ENCODE measurements around the gene DECR2. TPM values are rescaled to one million over a fixed set of nuclear protein-coding genes. Genes with fewer than 3 reads are reported as not detected.
A peak's percentile ranks its signal among the peaks of the same experiment; 100 is the strongest.

The DECR2 gene
- total and polyA plus RNA-seq, 2 of the 13 experiments (the other 11 are each of a cell fraction or from before 2014, with no cell fraction given): 36.3 to 44.6 TPM

DNA sequence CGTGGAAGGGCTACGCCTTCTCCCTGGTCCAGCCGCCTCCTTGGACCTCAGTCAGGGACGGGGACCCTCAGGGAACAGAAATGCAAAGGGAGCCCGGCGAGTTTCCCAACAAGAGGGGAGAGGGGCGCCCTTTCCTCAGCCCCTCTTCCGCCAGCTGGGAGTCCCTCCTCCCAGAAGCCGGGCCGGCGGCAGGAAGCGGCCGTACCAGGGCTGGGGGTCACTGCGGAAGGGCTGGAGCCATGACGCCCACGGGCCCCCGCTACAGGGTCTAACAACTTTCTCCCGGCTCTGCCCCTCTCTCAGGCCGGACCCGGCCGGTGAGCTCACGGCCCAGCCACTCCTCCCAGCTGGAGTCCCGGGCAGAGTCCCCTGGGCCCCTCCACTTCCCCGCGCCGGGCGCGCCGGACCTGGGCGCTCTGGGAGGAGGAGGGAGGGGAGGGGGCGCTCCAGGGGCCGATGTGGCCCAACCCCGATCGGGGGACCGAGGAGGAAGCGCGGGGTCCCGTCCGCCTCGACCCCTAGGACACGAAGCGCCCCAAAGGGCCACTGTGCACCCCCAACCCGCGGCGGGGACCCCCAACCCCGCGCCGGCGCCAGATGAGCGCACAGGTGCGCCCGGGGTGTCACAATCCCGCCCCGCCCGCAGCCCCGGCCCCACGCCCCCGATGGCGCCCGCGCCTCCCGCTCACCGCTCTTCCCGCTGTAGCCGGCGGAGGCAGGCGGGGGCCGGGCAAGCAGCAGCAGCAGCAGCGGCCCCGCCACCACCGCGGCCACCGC lies 20.5 kb upstream of the DECR2 start (continued):
- TF ChIP-seq ZNF761 (CRISPR knock-in tag; conservative IDR thresholded peaks at IDR 0.05): no peak
- no peak for TF ChIP-seq NR1H2 (CRISPR knock-in tag; IDR thresholded peaks at IDR 0.05; ENCODE audit: borderline replicate concordance, low read depth)
- no peak for TF ChIP-seq EZH2 (conservative IDR thresholded peaks at IDR 0.05; ENCODE audit: low read depth, low read length)
- TF ChIP-seq ZNF337 (CRISPR knock-in tag; IDR thresholded peaks at IDR 0.05; ENCODE audit: borderline replicate concordance, low read depth): no peak
- no peak for TF ChIP-seq ZNF460 (CRISPR knock-in tag; IDR thresholded peaks at IDR 0.05; ENCODE audit: borderline replicate concordance)
- TF ChIP-seq ZNF20 (CRISPR knock-in tag; IDR thresholded peaks at IDR 0.05): no peak
- TF ChIP-seq ZNF563 (CRISPR knock-in tag; IDR thresholded peaks at IDR 0.05): no peak
- TF ChIP-seq ZNF547 (CRISPR knock-in tag; IDR thresholded peaks at IDR 0.05): no peak
- no peak for TF ChIP-seq ZNF616 (CRISPR knock-in tag; IDR thresholded peaks at IDR 0.05; ENCODE audit: low read depth)
- no peak for TF ChIP-seq ZNF766 (CRISPR knock-in tag; IDR thresholded peaks at IDR 0.05; ENCODE audit: borderline replicate concordance)
- no peak for TF ChIP-seq GPBP1L1 (CRISPR knock-in tag; IDR thresholded peaks at IDR 0.05)
- TF ChIP-seq CHD2 (IDR thresholded peaks at IDR 0.05; ENCODE audit: low read depth, low read length): no peak
- TF ChIP-seq MED13 (CRISPR knock-in tag; IDR thresholded peaks at IDR 0.05): no peak
- TF ChIP-seq DRAP1 (CRISPR knock-in tag; IDR thresholded peaks at IDR 0.05): 0 out of 2 replicates have a peak, but pooled peaks have one; percentile 16
- no peak for TF ChIP-seq ZBTB34 (CRISPR knock-in tag; IDR thresholded peaks at IDR 0.05)
- TF ChIP-seq ZNF879 (CRISPR knock-in tag; IDR thresholded peaks at IDR 0.05): no peak
- TF ChIP-seq MAZ (IDR thresholded peaks at IDR 0.05; ENCODE audit: borderline replicate concordance, low read depth, low read length): 0 out of 2 replicates have a peak, but pooled peaks have one; percentile 32
- peak; percentile 65 for TF ChIP-seq MAZ (CRISPR knock-in tag; IDR thresholded peaks at IDR 0.05; ENCODE audit: low read depth)
- TF ChIP-seq SIN3A (IDR thresholded peaks at IDR 0.05; ENCODE audit: borderline replicate concordance, low read depth, low read length): peak; percentile 23; the same call in 1 of the 2 replicates
- TF ChIP-seq MTA3 (CRISPR knock-in tag; IDR thresholded peaks at IDR 0.05): no peak
- no peak for TF ChIP-seq MATR3 (CRISPR knock-in tag; IDR thresholded peaks at IDR 0.05)
- TF ChIP-seq TAF15 (IDR thresholded peaks at IDR 0.05; ENCODE audit: low read depth, low read length, poor library complexity, severe bottlenecking): no peak
- TF ChIP-seq KDM3A (CRISPR knock-in tag; IDR thresholded peaks at IDR 0.05; ENCODE audit: low read depth): no peak
- no peak for TF ChIP-seq ZNF75D (CRISPR knock-in tag; IDR thresholded peaks at IDR 0.05; ENCODE audit: borderline replicate concordance)
- TF ChIP-seq ZC3H4 (CRISPR knock-in tag; IDR thresholded peaks at IDR 0.05; ENCODE audit: borderline replicate concordance): no peak
- no peak for TF ChIP-seq ZFP62 (CRISPR knock-in tag; IDR thresholded peaks at IDR 0.05)
- TF ChIP-seq PLSCR1 (CRISPR knock-in tag; IDR thresholded peaks at IDR 0.05; ENCODE audit: borderline replicate concordance): no peak
- TF ChIP-seq KDM4B (CRISPR knock-in tag; IDR thresholded peaks at IDR 0.05): no peak

All from HepG2 (cell line).